Measurements from ENCODE around the gene GAL3ST3. TPM values are rescaled to one million over a fixed set of nuclear protein-coding genes. Genes with fewer than 3 reads are reported as not detected.

Gene GAL3ST3
- total RNA-seq, 1 donor from 2014 or later: 0.94 TPM

DNA sequence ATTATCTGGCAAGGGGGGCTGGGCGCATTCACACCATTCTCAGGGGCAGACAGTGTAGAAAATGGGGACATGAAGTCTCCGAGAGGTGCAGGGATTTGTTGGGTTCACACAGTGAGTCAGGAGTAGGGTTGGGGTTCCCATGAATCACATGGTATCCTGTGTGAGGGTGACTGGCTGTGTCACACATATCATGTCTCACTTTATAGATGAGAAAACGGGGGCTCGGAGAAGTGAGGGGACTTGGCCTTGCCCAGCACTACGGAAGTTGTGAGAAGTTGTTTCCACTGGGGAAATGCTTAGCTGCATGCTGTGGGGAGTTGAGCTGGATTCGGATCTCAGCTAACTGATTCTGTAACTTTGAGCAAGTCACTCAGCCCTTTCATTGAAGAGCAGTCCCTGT is 4.2 kb downstream of the GAL3ST3 start:
- TF ChIP-seq, protein P1, sequence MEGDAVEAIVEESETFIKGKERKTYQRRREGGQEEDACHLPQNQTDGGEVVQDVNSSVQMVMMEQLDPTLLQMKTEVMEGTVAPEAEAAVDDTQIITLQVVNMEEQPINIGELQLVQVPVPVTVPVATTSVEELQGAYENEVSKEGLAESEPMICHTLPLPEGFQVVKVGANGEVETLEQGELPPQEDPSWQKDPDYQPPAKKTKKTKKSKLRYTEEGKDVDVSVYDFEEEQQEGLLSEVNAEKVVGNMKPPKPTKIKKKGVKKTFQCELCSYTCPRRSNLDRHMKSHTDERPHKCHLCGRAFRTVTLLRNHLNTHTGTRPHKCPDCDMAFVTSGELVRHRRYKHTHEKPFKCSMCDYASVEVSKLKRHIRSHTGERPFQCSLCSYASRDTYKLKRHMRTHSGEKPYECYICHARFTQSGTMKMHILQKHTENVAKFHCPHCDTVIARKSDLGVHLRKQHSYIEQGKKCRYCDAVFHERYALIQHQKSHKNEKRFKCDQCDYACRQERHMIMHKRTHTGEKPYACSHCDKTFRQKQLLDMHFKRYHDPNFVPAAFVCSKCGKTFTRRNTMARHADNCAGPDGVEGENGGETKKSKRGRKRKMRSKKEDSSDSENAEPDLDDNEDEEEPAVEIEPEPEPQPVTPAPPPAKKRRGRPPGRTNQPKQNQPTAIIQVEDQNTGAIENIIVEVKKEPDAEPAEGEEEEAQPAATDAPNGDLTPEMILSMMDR (IDR thresholded peaks at IDR 0.05): no peak
- Mint-ChIP-seq H3K36me3 (ENCODE audit: unreplicated experiment) (no peaks in the 10 kb centered on the region), H3K27ac (ENCODE audit: unreplicated experiment) (no peak overlapping the region), H3K9me3 (ENCODE audit: unreplicated experiment) (no peaks in the 10 kb centered on the region), H3K4me1 (ENCODE audit: unreplicated experiment) (peaks cover 23% of the 10 kb centered on the region), H3K27me3 (ENCODE audit: unreplicated experiment) (no peaks in the 10 kb centered on the region), H3K4me3 (ENCODE audit: unreplicated experiment) (no peak overlapping the region)
- no peak for DNase-seq (ENCODE audit: extremely low spot score, unreplicated experiment)

- no peaks in the 10 kb centered on the region for H3K9me3 Mint-ChIP-seq (ENCODE audit: unreplicated experiment)
- TF ChIP-seq, protein P1 (IDR thresholded peaks at IDR 0.05): no peak
- H3K27ac Mint-ChIP-seq (ENCODE audit: unreplicated experiment): no peak overlapping the region
- H3K36me3 Mint-ChIP-seq (ENCODE audit: unreplicated experiment): no peaks in the 10 kb centered on the region
- no peaks in the 10 kb centered on the region for H3K27me3 Mint-ChIP-seq (ENCODE audit: unreplicated experiment)
- DNase-seq (ENCODE audit: extremely low spot score, unreplicated experiment): no peak
- no peak overlapping the region for H3K4me3 Mint-ChIP-seq (ENCODE audit: unreplicated experiment)
- peaks cover 13% of the 10 kb centered on the region for H3K4me1 Mint-ChIP-seq (ENCODE audit: unreplicated experiment)
Measured at GRCh38 chr11:66042996-66043906, 5.7 kb downstream of the GAL3ST3 start.

DNA sequence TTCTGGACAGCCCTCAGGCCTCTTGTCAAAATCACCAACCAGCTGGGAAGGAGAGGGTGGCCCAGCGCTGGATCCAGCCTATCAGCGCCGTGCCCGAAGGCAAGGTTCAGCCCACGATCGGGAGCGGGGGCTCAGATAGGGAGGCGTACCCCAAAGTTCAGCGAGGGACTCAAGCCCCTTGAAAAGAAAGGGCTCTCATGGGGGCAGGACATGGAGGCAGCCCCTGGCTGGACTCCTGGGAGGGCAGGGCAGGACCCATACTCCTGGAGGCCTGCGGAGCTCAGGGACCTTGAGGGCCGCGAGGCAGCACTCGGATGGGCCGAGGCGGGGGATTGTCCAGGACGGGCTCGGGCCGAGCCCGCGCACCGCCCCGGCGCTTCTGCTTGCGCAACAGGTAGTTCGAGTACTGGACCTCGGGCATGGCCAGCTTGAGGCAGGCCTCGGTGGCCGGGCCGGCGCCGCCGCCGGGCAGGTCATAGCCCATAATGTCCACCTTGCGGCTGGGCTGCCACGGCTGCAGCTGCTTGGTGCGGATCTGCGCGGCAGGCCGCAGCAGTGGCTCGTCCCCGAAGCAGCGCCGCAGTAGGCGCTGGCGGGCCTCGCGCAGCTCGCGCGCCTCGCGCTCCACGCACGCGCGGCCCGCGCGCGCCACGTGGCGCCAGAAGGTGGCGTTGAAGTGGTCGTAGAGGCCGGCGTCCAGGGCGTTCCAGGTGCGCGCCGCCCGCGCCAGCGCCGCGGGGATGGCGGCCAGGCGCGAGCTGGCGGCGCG is 6.5 kb downstream of the GAL3ST3 start:
- Mint-ChIP-seq H3K4me3 (ENCODE audit: unreplicated experiment) (no peak overlapping the region), H3K27ac (ENCODE audit: unreplicated experiment) (no peak overlapping the region), H3K4me1 (ENCODE audit: unreplicated experiment) (peaks cover 6% of the 10 kb centered on the region), H3K36me3 (ENCODE audit: unreplicated experiment) (no peaks in the 10 kb centered on the region), H3K27me3 (ENCODE audit: unreplicated experiment) (no peaks in the 10 kb centered on the region), H3K9me3 (ENCODE audit: unreplicated experiment) (no peaks in the 10 kb centered on the region)
- TF ChIP-seq, protein P1 (IDR thresholded peaks at IDR 0.05): no peak
- no peak for DNase-seq (ENCODE audit: extremely low spot score, unreplicated experiment)

GRCh38 chr11:66039765-66040164 is 9.2 kb downstream of the GAL3ST3 start:
- Mint-ChIP-seq H3K27ac (ENCODE audit: unreplicated experiment) (no peak overlapping the region), H3K27me3 (ENCODE audit: unreplicated experiment) (peaks cover 2% of the 10 kb centered on the region), H3K4me1 (ENCODE audit: unreplicated experiment) (no peaks in the 10 kb centered on the region), H3K4me3 (ENCODE audit: unreplicated experiment) (no peak overlapping the region), H3K9me3 (ENCODE audit: unreplicated experiment) (no peaks in the 10 kb centered on the region), H3K36me3 (ENCODE audit: unreplicated experiment) (no peaks in the 10 kb centered on the region)
- TF ChIP-seq, protein P1 (IDR thresholded peaks at IDR 0.05): no peak
- DNase-seq (ENCODE audit: extremely low spot score, unreplicated experiment): no peak

DNA sequence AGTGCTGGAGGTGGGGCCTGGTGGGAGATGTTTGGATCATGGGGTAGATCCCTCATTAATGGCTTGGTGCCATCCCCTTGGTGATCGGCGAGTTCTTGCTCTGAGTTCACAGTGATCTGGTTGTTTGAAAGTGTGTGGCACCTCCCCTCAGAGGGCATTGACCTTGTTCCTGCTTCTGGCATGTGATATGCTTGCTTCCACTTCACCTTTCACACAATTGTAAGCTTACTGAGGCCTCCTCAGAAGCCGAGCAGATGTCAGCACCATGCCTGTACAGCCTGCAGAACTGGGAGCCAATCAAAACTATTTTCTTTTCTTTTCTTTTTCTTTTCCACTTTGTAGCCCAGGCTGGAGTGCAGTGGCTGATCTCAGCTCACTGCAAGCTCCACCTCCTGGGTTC is 11.6 kb downstream of the GAL3ST3 start:
- Mint-ChIP-seq H3K27me3 (ENCODE audit: unreplicated experiment) (peaks cover 3% of the 10 kb centered on the region), H3K27ac (ENCODE audit: unreplicated experiment) (no peak overlapping the region), H3K4me1 (ENCODE audit: unreplicated experiment) (no peaks in the 10 kb centered on the region), H3K4me3 (ENCODE audit: unreplicated experiment) (no peak overlapping the region), H3K9me3 (ENCODE audit: unreplicated experiment) (no peaks in the 10 kb centered on the region), H3K36me3 (ENCODE audit: unreplicated experiment) (no peaks in the 10 kb centered on the region)
- DNase-seq (ENCODE audit: extremely low spot score, unreplicated experiment): no peak
- TF ChIP-seq, protein P1 (IDR thresholded peaks at IDR 0.05): no peak
